Upper lobe of left lung (tissue), 4 donors: ENCODE results near the gene PLS1.
"Not testable (repeated sequence)": the region's sequence is repeated elsewhere in the genome, so short reads cannot be mapped to it uniquely, and the experiment has no call there.

Source experiments
- CTCF ChIP-seq, 6 experiments: fragments of 450-650 bp in 4 of 6; fragments of 200-600 bp in 2 of 6; sonication (generic) in 2 of 6; IDR thresholded peaks; one replicate each; pipeline ENCODE4 v1.5.1; 2016 to 2019; ENCODE audit warnings: antibody characterized with exemption in 6 of 6
- EP300 ChIP-seq, 4 donors: sonication (generic); formaldehyde crosslinking; IDR thresholded peaks; one replicate each; pipeline ENCODE4 v1.5.1; 2017; ENCODE audit warnings: antibody characterized with exemption in 4 of 4, control low read depth in 2 of 4
- POLR2A ChIP-seq, 4 donors: fragments of 450-650 bp; IDR thresholded peaks; one replicate each; pipeline ENCODE4 v1.5.1; 2016 to 2017; ENCODE audit warnings: antibody characterized with exemption in 4 of 4, mild to moderate bottlenecking in 2 of 4
- POLR2AphosphoS5 ChIP-seq, 2 donors: sonication (generic); formaldehyde crosslinking; IDR thresholded peaks; one replicate each; pipeline ENCODE4 v1.5.1; 2017; ENCODE audit warnings: antibody characterized with exemption in 2 of 2

GRCh38 chr3:142714882-142715281 lies 118.7 kb downstream of the PLS1 start:
- not testable (repeated sequence) for TF ChIP-seq CTCF, POLR2A, POLR2AphosphoS5, EP300 (IDR thresholded peaks at IDR 0.05)
